PC-9 (cell line): ENCODE measurements around the gene ADGRB3. TPM values are rescaled to one million over a fixed set of nuclear protein-coding genes. Genes with fewer than 3 reads are reported as not detected.

Source experiments
- BruUV-seq: library from RNA; stranded (reverse); fragments of 400-500 nt; replicated peaks from 2 replicates; lab custom pipeline; 2021; lab: Mats Ljungman, UMichigan
- CTCF ChIA-PET: fragments of 300-600 bp; sonication (Branson Sonifier 250); formaldehyde crosslinking; loops from one replicate; lab custom pipeline; 2022; ENCODE audit warnings: antibody characterized with exemption; lab: Charles Lee
- POLR2A ChIA-PET: fragments of 300-600 bp; sonication (Branson Sonifier 250); formaldehyde crosslinking; loops from one replicate; lab custom pipeline; 2022; ENCODE audit warnings: antibody characterized with exemption; ENCODE audit not compliant: unreplicated experiment; lab: Charles Lee
- DNase-seq, 2 experiments: peaks; one replicate each; pipeline versions ENCODE4 v3.0.0 to v3.0.0-alpha.2; 2015 to 2022; ENCODE audit warnings: mixed read lengths in 1 of 2
- H2AFZ ChIP-seq: fragments of 200-600 bp; sonication (generic); 2 replicates; pipeline ENCODE4 v1.8.1; 2017; ENCODE audit warnings: antibody characterized with exemption
- H3F3A ChIP-seq: fragments of 200-600 bp; sonication (generic); 2 replicates; pipeline ENCODE4 v1.8.1; 2017; ENCODE audit warnings: antibody characterized with exemption, mild to moderate bottlenecking, low read depth; ENCODE audit not compliant: insufficient read depth
- H3K27ac ChIP-seq: fragments of 200-600 bp; sonication (generic); 2 replicates; pipeline ENCODE4 v1.6.1; 2016; ENCODE audit warnings: mixed run types
- H3K27me3 ChIP-seq: fragments of 200-600 bp; sonication (generic); 2 replicates; pipeline ENCODE4 v1.6.1; 2016; ENCODE audit warnings: low read depth, mixed run types; ENCODE audit not compliant: insufficient read depth
- H3K36me3 ChIP-seq: fragments of 200-600 bp; sonication (generic); 2 replicates; pipeline ENCODE4 v1.6.1; 2016; ENCODE audit warnings: low read depth, mixed run types
- H3K4me1 ChIP-seq: fragments of 200-600 bp; sonication (generic); replicated peaks from 2 replicates; pipeline ENCODE4 v1.6.1; 2016; ENCODE audit warnings: mixed run types; ENCODE audit not compliant: insufficient read depth
- H3K4me2 ChIP-seq: fragments of 200-600 bp; sonication (generic); 2 replicates; pipeline ENCODE4 v1.6.1; 2017; ENCODE audit warnings: mixed run types
- H3K4me3 ChIP-seq: fragments of 200-600 bp; sonication (generic); 2 replicates; pipeline ENCODE4 v1.6.1; 2016; ENCODE audit warnings: mixed run types
- H3K79me2 ChIP-seq: fragments of 200-600 bp; sonication (generic); 2 replicates; pipeline ENCODE4 v1.6.1; 2017; ENCODE audit warnings: low read depth, mixed run types
- H3K9me2 ChIP-seq: fragments of 200-600 bp; sonication (generic); 2 replicates; pipeline ENCODE4 v1.8.1; 2017; ENCODE audit warnings: mild to moderate bottlenecking; ENCODE audit not compliant: insufficient read depth
- H3K9me3 ChIP-seq: fragments of 200-600 bp; sonication (generic); 2 replicates; pipeline ENCODE4 v1.8.1; 2016; ENCODE audit warnings: low read depth; ENCODE audit not compliant: insufficient read depth
- H4K20me1 ChIP-seq: fragments of 200-600 bp; sonication (generic); 2 replicates; pipeline ENCODE4 v1.8.1; 2017; ENCODE audit not compliant: insufficient read depth
- CTCF ChIP-seq: fragments of 200-600 bp; sonication (generic); conservative IDR thresholded peaks from 2 replicates; pipeline ENCODE4 v1.6.1; 2017; ENCODE audit warnings: mixed run types, antibody characterized with exemption, mild to moderate bottlenecking, moderate library complexity
- EZH2 ChIP-seq: fragments of 200-600 bp; sonication (generic); IDR thresholded peaks from 2 replicates; pipeline ENCODE4 v1.8.0; 2017; ENCODE audit warnings: antibody characterized with exemption, low read depth
- intact Hi-C: fragments of 100-400 bp; cut with micrococcal nuclease; formaldehyde crosslinking; loops from one replicate; pipeline ENCODE4 v1.10.0; 2022; ENCODE audit not compliant: unreplicated experiment
- total RNA-seq: library from RNA; stranded (reverse); gene quantifications from 2 replicates; pipeline ENCODE4 v1.2.3, GENCODE V29; 2021

The ADGRB3 gene
- total RNA-seq, 1 experiment from 2014 or later = not detected

- POLR2A ChIA-PET = no interaction called here
- H4K20me1 ChIP-seq = no peaks in the 10 kb centered on the region
- H3K79me2 ChIP-seq = no peaks in the 10 kb centered on the region
- intact Hi-C loops = no loop called here
- H3K4me1 ChIP-seq = no peaks in the 10 kb centered on the region
- no peaks in the 10 kb centered on the region for H3K36me3 ChIP-seq
- no peak overlapping the region for H3K4me2 ChIP-seq
- CTCF ChIA-PET = no interaction called here
- no peak for DNase-seq
- no peak overlapping the region for H3K27ac ChIP-seq
- H3K9me3 ChIP-seq = no peaks in the 10 kb centered on the region
- no peaks in the 10 kb centered on the region for H3K9me2 ChIP-seq
- no peak overlapping the region for H2AFZ ChIP-seq
- no peak overlapping the region for H3K4me3 ChIP-seq
- no TSS peak for BruUV-seq
- H3K27me3 ChIP-seq = no peaks in the 10 kb centered on the region
- no peaks in the 10 kb centered on the region for H3F3A ChIP-seq
- TF ChIP-seq EZH2 = no peak
- TF ChIP-seq CTCF = no peak
Observed at GRCh38 chr6:69263297-69263696, 628.2 kb downstream of the ADGRB3 start.

GRCh38 chr6:69265090-69265489 is 630.0 kb downstream of the ADGRB3 start:
- POLR2A ChIA-PET = no interaction called here
- H3K4me3 ChIP-seq = no peak overlapping the region
- no TSS peak for BruUV-seq

DNA sequence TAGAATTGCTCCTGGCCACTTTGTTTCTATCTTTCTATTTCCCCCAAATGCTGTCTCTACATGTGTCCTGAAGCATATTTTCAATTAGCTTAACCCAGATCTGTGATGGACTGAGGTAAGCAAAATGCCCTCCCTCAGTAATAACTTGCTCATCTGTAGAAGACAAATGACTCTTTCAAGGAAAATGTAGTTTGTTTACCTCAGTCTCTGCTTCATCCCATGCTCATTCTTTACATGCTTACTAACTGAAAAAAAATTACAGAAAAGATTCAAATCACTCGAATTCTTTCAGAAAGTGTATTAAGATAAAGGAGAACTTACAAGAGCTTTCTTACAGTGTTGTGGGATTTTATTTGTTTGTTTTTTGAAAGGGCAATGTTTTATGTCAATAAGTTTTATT is 630.6 kb downstream of the ADGRB3 start:
- ChIA-PET POLR2A (no interaction called here), CTCF (no interaction called here)
- Histone ChIP-seq H3F3A (no peaks in the 10 kb centered on the region), H3K36me3 (no peaks in the 10 kb centered on the region), H3K4me3 (no peak overlapping the region), H4K20me1 (no peaks in the 10 kb centered on the region), H3K27me3 (no peaks in the 10 kb centered on the region), H3K79me2 (no peaks in the 10 kb centered on the region), H2AFZ (no peak overlapping the region), H3K9me2 (no peaks in the 10 kb centered on the region), H3K9me3 (no peaks in the 10 kb centered on the region), H3K27ac (no peak overlapping the region), H3K4me2 (no peak overlapping the region), H3K4me1 (no peaks in the 10 kb centered on the region)
- BruUV-seq = no TSS peak
- intact Hi-C loops = no loop called here
- DNase-seq = no peak
- TF ChIP-seq EZH2 = no peak
- TF ChIP-seq CTCF = no peak

More at GRCh38 chr6:69265090-69265489, 630.0 kb downstream of the ADGRB3 start:
- H4K20me1 ChIP-seq = no peaks in the 10 kb centered on the region
- H3K27me3 ChIP-seq = no peaks in the 10 kb centered on the region
- H3K4me2 ChIP-seq = no peak overlapping the region
- no peak overlapping the region for H2AFZ ChIP-seq
- intact Hi-C loops = no loop called here
- CTCF ChIA-PET = no interaction called here
- H3K79me2 ChIP-seq = no peaks in the 10 kb centered on the region
- H3K27ac ChIP-seq = no peak overlapping the region
- DNase-seq = no peak
- H3K36me3 ChIP-seq = no peaks in the 10 kb centered on the region
- no peaks in the 10 kb centered on the region for H3K4me1 ChIP-seq
- TF ChIP-seq EZH2 (no peak), CTCF (no peak)
- H3K9me3 ChIP-seq = no peaks in the 10 kb centered on the region
- H3F3A ChIP-seq = no peaks in the 10 kb centered on the region
- no peaks in the 10 kb centered on the region for H3K9me2 ChIP-seq
